Panc1 (cell line): ENCODE measurements around the gene LIPC.

Experiments
- POLR2AphosphoS5 ChIP-seq: IDR thresholded peaks from 2 replicates; pipeline ENCODE4 v1.6.1; 2012; ENCODE audit warnings: mild to moderate bottlenecking, low read depth, low read length, moderate library complexity
- SIN3A ChIP-seq: IDR thresholded peaks from 2 replicates; pipeline ENCODE4 v1.6.1; 2012; ENCODE audit warnings: low read depth, mild to moderate bottlenecking, low read length, moderate library complexity, borderline replicate concordance; ENCODE audit not compliant: insufficient read depth
- TCF7L2 ChIP-seq: IDR thresholded peaks from 2 replicates; pipeline ENCODE4 v1.6.1; 2011; ENCODE audit warnings: mild to moderate bottlenecking, low read depth, low read length, inconsistent platforms
- TF ChIP-seq, protein P1 (sequence below), 2 experiments: IDR thresholded peaks; 2 replicates each; pipeline ENCODE4 v1.6.1; 2011 to 2012; ENCODE audit warnings: low read depth in 2 of 2, control low read depth in 1 of 2, low read length in 1 of 2, mild to moderate bottlenecking in 1 of 2, moderate library complexity in 1 of 2; ENCODE audit not compliant: insufficient read depth in 1 of 2
- TF ChIP-seq, protein P2 (sequence below): fragments of 450-650 bp; IDR thresholded peaks from 2 replicates; pipeline ENCODE4 v1.5.1; 2017; ENCODE audit warnings: mild to moderate bottlenecking

DNA sequence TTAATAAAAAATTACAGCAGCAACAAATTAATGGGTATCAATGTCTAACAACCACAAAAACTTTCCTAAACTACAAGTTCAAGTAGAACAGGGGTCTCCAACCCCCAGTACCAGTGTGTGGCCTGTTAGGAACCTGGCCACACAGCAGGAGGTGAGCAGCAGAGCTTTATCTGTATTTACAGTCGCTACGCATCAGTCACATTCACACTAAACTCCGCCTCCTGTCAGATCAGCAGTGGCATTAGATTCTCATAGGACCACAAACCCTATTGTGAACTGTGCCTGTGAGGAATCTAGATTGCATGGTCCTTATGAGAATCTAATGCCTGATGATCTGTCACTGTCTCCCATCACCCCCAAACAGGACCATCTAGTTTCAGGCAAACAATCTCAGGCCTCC, 18.5 kb upstream of the LIPC start:
- TF ChIP-seq, protein P1, sequence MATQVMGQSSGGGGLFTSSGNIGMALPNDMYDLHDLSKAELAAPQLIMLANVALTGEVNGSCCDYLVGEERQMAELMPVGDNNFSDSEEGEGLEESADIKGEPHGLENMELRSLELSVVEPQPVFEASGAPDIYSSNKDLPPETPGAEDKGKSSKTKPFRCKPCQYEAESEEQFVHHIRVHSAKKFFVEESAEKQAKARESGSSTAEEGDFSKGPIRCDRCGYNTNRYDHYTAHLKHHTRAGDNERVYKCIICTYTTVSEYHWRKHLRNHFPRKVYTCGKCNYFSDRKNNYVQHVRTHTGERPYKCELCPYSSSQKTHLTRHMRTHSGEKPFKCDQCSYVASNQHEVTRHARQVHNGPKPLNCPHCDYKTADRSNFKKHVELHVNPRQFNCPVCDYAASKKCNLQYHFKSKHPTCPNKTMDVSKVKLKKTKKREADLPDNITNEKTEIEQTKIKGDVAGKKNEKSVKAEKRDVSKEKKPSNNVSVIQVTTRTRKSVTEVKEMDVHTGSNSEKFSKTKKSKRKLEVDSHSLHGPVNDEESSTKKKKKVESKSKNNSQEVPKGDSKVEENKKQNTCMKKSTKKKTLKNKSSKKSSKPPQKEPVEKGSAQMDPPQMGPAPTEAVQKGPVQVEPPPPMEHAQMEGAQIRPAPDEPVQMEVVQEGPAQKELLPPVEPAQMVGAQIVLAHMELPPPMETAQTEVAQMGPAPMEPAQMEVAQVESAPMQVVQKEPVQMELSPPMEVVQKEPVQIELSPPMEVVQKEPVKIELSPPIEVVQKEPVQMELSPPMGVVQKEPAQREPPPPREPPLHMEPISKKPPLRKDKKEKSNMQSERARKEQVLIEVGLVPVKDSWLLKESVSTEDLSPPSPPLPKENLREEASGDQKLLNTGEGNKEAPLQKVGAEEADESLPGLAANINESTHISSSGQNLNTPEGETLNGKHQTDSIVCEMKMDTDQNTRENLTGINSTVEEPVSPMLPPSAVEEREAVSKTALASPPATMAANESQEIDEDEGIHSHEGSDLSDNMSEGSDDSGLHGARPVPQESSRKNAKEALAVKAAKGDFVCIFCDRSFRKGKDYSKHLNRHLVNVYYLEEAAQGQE (IDR thresholded peaks at IDR 0.05; ENCODE audit: insufficient read depth in 1 of 2, low read depth in 2 of 2, low read length in 1 of 2) = no peak
- TF ChIP-seq, protein P2, sequence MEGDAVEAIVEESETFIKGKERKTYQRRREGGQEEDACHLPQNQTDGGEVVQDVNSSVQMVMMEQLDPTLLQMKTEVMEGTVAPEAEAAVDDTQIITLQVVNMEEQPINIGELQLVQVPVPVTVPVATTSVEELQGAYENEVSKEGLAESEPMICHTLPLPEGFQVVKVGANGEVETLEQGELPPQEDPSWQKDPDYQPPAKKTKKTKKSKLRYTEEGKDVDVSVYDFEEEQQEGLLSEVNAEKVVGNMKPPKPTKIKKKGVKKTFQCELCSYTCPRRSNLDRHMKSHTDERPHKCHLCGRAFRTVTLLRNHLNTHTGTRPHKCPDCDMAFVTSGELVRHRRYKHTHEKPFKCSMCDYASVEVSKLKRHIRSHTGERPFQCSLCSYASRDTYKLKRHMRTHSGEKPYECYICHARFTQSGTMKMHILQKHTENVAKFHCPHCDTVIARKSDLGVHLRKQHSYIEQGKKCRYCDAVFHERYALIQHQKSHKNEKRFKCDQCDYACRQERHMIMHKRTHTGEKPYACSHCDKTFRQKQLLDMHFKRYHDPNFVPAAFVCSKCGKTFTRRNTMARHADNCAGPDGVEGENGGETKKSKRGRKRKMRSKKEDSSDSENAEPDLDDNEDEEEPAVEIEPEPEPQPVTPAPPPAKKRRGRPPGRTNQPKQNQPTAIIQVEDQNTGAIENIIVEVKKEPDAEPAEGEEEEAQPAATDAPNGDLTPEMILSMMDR = no peak
- TF ChIP-seq POLR2AphosphoS5 (no peak), SIN3A (no peak), TCF7L2 (no peak)
